GM12865 (cell line): Measurements from ENCODE around the gene EFCAB14.

ENCODE experiments used
- DNase-seq: peaks from one replicate; pipeline ENCODE4 v3.0.0; 2010; ENCODE audit warnings: low read depth
- H3K4me3 ChIP-seq: 2 replicates; pipeline ENCODE4 v1.5.1; 2011; ENCODE audit warnings: mild to moderate bottlenecking, low read depth, low read length, control low read depth
- TF ChIP-seq, protein P1 (sequence below): IDR thresholded peaks from 2 replicates; pipeline ENCODE4 v1.5.1; 2011; ENCODE audit warnings: low read length, control low read depth, low read depth, inconsistent platforms; ENCODE audit not compliant: insufficient read depth; ENCODE audit errors: missing control alignments

Gene EFCAB14

DNA sequence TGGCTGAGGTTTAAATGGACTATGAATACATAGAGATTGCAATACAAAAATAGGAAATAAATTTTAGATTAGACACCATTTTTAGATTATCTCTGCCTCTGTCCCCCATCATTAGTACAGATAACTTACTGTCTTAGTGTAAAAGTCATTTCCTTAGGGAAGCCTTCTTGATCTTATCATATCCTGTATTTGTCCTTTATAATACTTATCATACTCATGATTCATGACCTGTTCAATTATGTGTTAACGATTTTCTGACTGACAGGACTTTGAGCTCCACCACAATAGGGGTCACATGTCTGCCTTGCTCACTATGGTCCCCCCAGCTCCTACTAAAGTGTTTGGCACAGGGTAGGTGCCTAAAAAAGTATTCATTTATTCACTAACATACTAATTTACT, 32.7 kb downstream of the EFCAB14 start:
- no peak overlapping the region for H3K4me3 ChIP-seq
- DNase-seq = no peak
- TF ChIP-seq, protein P1, sequence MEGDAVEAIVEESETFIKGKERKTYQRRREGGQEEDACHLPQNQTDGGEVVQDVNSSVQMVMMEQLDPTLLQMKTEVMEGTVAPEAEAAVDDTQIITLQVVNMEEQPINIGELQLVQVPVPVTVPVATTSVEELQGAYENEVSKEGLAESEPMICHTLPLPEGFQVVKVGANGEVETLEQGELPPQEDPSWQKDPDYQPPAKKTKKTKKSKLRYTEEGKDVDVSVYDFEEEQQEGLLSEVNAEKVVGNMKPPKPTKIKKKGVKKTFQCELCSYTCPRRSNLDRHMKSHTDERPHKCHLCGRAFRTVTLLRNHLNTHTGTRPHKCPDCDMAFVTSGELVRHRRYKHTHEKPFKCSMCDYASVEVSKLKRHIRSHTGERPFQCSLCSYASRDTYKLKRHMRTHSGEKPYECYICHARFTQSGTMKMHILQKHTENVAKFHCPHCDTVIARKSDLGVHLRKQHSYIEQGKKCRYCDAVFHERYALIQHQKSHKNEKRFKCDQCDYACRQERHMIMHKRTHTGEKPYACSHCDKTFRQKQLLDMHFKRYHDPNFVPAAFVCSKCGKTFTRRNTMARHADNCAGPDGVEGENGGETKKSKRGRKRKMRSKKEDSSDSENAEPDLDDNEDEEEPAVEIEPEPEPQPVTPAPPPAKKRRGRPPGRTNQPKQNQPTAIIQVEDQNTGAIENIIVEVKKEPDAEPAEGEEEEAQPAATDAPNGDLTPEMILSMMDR = no peak

DNA sequence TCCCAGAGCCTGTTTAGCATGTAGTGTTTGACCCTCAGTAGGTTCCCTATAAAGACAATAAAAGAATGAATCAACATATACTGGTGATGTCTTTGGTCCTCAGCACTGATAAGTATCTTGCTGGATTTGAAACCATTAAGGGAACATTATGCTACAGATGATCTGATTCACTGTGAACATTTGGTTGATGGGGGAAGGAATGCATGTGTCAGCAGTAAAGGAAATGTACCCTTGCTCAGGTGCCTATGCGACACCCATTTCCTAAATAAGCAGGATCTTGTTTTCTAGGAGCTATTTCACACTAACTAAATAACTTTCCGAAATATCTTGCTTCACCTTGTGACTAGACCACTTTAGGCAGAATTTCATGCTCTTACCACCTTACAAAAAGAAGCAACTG, 34.2 kb downstream of the EFCAB14 start:
- H3K4me3 ChIP-seq = no peak overlapping the region
- DNase-seq = no peak
- TF ChIP-seq, protein P1 = no peak

DNA sequence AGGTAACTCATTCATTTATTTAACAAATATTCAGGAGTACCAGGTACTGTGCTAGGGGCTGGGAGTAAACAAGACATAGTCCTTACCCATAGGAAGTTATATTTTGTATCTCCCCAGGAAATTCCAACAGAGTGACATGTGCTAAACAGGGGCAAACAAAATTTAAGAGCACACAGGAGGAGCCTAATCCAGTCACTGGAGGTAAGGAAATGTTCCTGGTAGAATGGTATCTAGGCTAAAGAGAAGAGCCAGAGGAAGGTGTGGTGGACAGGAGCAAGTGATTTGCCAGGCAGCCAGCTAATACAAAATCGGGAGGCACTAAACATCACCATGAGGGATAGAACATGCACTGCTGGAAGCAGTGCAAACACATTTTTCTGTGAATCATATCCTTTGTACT, 36.9 kb downstream of the EFCAB14 start:
- DNase-seq = no peak
- TF ChIP-seq, protein P1 = no peak
- no peak overlapping the region for H3K4me3 ChIP-seq

DNA sequence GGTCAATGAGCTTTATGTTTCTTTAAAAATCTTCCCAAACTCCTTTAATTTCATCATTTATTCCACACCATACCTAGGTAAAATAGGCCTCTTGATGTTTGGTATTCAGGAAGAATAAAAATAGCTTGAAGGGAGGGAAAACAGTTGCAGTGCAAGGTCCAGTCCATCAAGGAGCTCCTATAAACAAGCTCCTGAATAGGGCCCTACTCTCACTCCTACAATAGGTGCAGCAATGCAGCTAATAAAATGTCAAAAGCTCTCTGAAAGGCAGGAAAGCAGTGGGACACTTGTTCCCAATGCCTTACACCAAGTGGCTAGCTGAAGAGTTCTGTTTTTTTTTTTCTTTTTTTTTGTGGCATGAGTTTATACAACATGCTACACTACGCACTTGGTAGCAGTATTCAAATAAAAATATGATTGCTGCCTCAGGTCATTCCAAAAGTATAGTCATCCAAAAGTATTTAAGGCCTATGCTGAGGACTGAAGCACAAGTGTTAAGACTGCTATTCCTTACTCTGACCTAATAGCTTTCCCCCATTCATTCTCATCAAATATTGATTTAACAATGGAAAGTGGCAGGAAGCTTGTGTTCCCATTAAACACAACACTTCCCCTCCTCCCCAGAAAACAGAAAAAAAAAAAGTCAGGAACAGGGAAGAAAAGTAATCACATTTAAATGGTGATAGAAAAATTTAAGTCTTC, 37.4 kb downstream of the EFCAB14 start:
- H3K4me3 ChIP-seq = no peak overlapping the region
- TF ChIP-seq, protein P1 = no peak
- DNase-seq = no peak

DNA sequence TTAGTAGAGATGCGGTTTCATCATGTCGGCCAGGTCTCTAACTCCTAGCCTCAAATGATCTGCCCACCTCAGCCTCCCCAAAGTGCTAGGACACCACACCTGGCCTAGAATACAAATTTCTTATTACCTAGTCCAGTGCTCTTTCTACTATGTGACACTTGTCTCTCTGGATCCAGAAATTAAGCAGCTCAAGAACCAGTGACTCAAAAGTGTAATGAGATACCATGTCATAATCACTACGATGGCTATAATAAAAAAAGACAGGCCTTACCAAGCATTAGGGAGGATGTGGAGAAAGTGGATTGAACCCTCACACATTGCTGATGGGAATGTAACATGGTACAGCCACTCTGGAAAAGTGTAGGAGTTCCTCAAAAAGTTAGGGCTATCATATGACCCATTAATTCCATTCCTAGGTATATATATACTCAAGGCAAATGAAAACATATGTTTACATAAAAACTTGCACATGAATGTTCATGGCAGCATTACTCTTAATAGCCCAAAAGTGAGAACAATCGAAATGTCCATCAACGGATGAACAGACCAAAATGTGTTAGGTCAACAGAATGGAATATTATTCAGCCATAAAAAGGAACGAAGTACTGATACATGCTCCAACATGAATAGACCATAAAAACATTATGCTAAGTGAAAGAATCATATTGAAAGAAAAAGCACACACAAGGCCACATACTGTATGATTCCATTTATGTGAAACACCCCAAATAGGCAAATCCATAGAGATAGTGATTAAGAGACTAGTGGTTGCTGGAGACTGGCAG, 38.9 kb downstream of the EFCAB14 start:
- no peak overlapping the region for H3K4me3 ChIP-seq
- DNase-seq = no peak
- TF ChIP-seq, protein P1 = no peak

DNA sequence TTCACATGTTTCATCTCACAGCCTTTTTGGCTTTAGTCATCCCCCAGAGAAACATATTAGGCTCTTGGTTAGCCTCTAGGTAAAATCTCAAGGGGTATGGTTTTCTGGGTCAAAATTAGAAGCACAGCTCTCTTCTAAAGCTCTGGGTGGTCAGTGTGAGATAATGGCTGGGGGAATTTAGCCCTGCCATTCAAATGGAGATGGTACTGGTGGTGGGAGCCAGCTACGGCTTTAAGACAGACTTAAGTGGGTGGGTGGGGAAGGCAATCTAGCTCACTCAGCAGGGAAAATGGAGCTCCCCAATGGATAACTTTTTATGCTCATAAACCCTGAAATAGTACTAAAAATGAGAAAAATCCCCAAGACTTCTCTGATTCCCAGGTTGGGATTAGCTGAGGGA, 41.6 kb downstream of the EFCAB14 start:
- DNase-seq = no peak
- TF ChIP-seq, protein P1 = no peak
- no peak overlapping the region for H3K4me3 ChIP-seq
